Stimulated activated CD4-positive, alpha-beta T cell treated with anti-CD3 and anti-CD28 coated beads, Interleukin-4, amount 100 ng/mL, for 24 hours (primary cell): ENCODE measurements around the gene LGALS3BP.
A peak's percentile ranks its signal among the peaks of the same experiment; 100 is the strongest.

Source experiments
- DNase-seq: peaks from one replicate; pipeline ENCODE4 v3.0.0-alpha.2; 2020

Gene LGALS3BP

GRCh38 chr17:78981010-78981888 lies 1.5 kb upstream of the LGALS3BP start:
- no peak for DNase-seq

GRCh38 chr17:78980624-78980972 lies 875 bp upstream of the LGALS3BP start:
- DNase-seq = no peak

- DNase-seq = no peak
These were observed 1.4 kb downstream of the LGALS3BP start for GRCh38 chr17:78977997-78978973.

GRCh38 chr17:78977681-78977943 lies 2.1 kb downstream of the LGALS3BP start:
- no peak for DNase-seq

- no peak for DNase-seq
These were observed 2.6 kb downstream of the LGALS3BP start for GRCh38 chr17:78976907-78977680.

- no peak for DNase-seq
These were observed 4.8 kb downstream of the LGALS3BP start for GRCh38 chr17:78974635-78975591.

- no peak for DNase-seq
These were observed 5.8 kb downstream of the LGALS3BP start for GRCh38 chr17:78973792-78974520.

- DNase-seq = no peak
These were observed 6.5 kb downstream of the LGALS3BP start for GRCh38 chr17:78973196-78973595.

GRCh38 chr17:78972507-78973105 lies 7.1 kb downstream of the LGALS3BP start:
- no peak for DNase-seq

GRCh38 chr17:78971756-78972506 lies 7.8 kb downstream of the LGALS3BP start:
- DNase-seq = no peak

- peak; percentile 84 for DNase-seq
These were observed 8.6 kb downstream of the LGALS3BP start for GRCh38 chr17:78970834-78971755.

GRCh38 chr17:78969865-78970264 lies 9.9 kb downstream of the LGALS3BP start:
- DNase-seq = no peak

GRCh38 chr17:78967782-78968362 lies 11.9 kb downstream of the LGALS3BP start:
- no peak for DNase-seq

GRCh38 chr17:78966910-78967600 lies 12.7 kb downstream of the LGALS3BP start:
- DNase-seq = no peak

- DNase-seq = no peak
These were observed 13.5 kb downstream of the LGALS3BP start for GRCh38 chr17:78966123-78966813.

- DNase-seq = no peak
These were observed 14.2 kb downstream of the LGALS3BP start for GRCh38 chr17:78965491-78965924.

GRCh38 chr17:78963378-78963777 lies 16.3 kb downstream of the LGALS3BP start:
- DNase-seq = no peak
